ENCODE measurements around the gene PTGES. TPM values are rescaled to one million over a fixed set of nuclear protein-coding genes. Genes with fewer than 3 reads are reported as not detected.
A peak's percentile ranks its signal among the peaks of the same experiment; 100 is the strongest.

The PTGES gene
- total and polyA plus RNA-seq, 9 of the 15 experiments (the other 6 are each of a cell fraction or from before 2014, with no cell fraction given), result 0.13 TPM; not detected in 8

DNA sequence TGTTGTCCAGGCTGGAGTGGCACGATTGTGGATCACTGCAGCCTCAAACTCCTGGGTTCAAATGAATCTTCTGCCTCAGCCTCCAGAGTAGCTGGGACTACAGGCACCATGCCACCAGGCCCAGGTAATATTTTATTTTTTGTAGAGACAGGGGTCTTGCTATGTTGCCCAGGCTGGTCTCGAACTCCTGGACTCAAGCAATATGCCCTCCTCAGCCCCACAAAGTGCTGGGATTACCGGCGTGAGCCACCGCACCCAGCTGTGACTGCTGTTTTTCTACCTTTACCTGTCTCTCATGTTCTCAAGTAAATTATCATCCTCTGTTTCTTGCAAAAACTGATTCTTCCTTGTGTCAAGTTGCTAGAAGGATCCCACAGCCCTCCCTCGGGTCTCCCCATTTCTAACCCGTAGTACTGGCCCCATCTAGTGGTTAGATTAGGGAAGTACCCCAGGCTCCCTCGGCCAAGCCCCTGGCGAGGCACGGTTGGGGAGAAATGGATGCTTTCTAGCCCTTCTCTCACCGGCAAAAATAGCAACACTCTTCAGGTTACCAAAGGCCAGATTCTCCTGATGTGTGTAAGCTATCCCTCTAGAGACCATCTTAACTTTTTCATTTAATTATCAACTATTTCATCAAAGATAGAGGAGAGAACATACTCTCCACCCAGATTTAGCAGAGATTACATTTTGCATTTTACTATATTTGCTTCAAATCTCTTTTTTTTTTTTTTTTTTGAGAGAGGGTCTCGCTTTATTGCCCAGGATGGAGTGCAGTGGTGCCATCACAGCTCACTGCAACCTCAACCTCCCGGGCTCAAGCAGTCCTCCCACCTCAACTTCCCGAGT lies 30.9 kb upstream of the PTGES start (continued):
- TF ChIP-seq, protein P1, sequence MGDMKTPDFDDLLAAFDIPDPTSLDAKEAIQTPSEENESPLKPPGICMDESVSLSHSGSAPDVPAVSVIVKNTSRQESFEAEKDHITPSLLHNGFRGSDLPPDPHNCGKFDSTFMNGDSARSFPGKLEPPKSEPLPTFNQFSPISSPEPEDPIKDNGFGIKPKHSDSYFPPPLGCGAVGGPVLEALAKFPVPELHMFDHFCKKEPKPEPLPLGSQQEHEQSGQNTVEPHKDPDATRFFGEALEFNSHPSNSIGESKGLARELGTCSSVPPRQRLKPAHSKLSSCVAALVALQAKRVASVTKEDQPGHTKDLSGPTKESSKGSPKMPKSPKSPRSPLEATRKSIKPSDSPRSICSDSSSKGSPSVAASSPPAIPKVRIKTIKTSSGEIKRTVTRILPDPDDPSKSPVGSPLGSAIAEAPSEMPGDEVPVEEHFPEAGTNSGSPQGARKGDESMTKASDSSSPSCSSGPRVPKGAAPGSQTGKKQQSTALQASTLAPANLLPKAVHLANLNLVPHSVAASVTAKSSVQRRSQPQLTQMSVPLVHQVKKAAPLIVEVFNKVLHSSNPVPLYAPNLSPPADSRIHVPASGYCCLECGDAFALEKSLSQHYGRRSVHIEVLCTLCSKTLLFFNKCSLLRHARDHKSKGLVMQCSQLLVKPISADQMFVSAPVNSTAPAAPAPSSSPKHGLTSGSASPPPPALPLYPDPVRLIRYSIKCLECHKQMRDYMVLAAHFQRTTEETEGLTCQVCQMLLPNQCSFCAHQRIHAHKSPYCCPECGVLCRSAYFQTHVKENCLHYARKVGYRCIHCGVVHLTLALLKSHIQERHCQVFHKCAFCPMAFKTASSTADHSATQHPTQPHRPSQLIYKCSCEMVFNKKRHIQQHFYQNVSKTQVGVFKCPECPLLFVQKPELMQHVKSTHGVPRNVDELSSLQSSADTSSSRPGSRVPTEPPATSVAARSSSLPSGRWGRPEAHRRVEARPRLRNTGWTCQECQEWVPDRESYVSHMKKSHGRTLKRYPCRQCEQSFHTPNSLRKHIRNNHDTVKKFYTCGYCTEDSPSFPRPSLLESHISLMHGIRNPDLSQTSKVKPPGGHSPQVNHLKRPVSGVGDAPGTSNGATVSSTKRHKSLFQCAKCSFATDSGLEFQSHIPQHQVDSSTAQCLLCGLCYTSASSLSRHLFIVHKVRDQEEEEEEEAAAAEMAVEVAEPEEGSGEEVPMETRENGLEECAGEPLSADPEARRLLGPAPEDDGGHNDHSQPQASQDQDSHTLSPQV (IDR thresholded peaks at IDR 0.05), result no peak
- 0 out of 2 replicates have a peak, but pooled peaks have one; percentile 39 for TF ChIP-seq FOXJ2 (tag; IDR thresholded peaks at IDR 0.05)
- no peak for TF ChIP-seq CHD2 (IDR thresholded peaks at IDR 0.05; ENCODE audit: low read depth, low read length)
- TF ChIP-seq GTF2E2 (tag; IDR thresholded peaks at IDR 0.05), result 0 out of 2 replicates have a peak, but pooled peaks have one; percentile 27
- TF ChIP-seq NBN (IDR thresholded peaks at IDR 0.05; ENCODE audit: low read depth), result peak; percentile 40; the same call in 1 of the 2 replicates
- no peak for TF ChIP-seq SRSF7 (optimal IDR thresholded peaks at IDR 0.05; ENCODE audit: low read depth, low read length)
- TF ChIP-seq CBX2 (IDR thresholded peaks at IDR 0.05; ENCODE audit: insufficient read depth, low read length, poor library complexity, severe bottlenecking), result no peak
- TF ChIP-seq ZBTB17 (CRISPR knock-in tag; IDR thresholded peaks at IDR 0.05), result no peak
- no peak for TF ChIP-seq ZNF507 (tag; conservative IDR thresholded peaks at IDR 0.05)
- no peak for TF ChIP-seq TGIF2 (CRISPR knock-in tag; IDR thresholded peaks at IDR 0.05)
- TF ChIP-seq TOE1 (IDR thresholded peaks at IDR 0.05; ENCODE audit: borderline replicate concordance), result no peak
- no peak for TF ChIP-seq TOE1 (CRISPR knock-in tag; IDR thresholded peaks at IDR 0.05; ENCODE audit: borderline replicate concordance, low read depth)
- TF ChIP-seq, protein P2, sequence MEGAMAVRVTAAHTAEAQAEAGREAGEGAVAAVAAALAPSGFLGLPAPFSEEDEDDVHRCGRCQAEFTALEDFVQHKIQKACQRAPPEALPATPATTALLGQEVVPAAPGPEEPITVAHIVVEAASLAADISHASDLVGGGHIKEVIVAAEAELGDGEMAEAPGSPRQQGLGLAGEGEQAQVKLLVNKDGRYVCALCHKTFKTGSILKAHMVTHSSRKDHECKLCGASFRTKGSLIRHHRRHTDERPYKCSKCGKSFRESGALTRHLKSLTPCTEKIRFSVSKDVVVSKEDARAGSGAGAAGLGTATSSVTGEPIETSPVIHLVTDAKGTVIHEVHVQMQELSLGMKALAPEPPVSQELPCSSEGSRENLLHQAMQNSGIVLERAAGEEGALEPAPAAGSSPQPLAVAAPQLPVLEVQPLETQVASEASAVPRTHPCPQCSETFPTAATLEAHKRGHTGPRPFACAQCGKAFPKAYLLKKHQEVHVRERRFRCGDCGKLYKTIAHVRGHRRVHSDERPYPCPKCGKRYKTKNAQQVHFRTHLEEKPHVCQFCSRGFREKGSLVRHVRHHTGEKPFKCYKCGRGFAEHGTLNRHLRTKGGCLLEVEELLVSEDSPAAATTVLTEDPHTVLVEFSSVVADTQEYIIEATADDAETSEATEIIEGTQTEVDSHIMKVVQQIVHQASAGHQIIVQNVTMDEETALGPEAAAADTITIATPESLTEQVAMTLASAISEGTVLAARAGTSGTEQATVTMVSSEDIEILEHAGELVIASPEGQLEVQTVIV (CRISPR knock-in tag; IDR thresholded peaks at IDR 0.05; ENCODE audit: borderline replicate concordance), result no peak
- TF ChIP-seq KDM4B (IDR thresholded peaks at IDR 0.05; ENCODE audit: borderline replicate concordance in 2 of 2, low read depth in 1 of 2), result no peak
- TF ChIP-seq CAMTA2 (CRISPR knock-in tag; conservative IDR thresholded peaks at IDR 0.05), result no peak
- no peak for TF ChIP-seq DMBX1 (CRISPR knock-in tag; IDR thresholded peaks at IDR 0.05; ENCODE audit: borderline replicate concordance)
- TF ChIP-seq PYGO2 (tag; IDR thresholded peaks at IDR 0.05), result no peak
- no peak for TF ChIP-seq ZNF699 (CRISPR knock-in tag; IDR thresholded peaks at IDR 0.05; ENCODE audit: insufficient replicate concordance)
- TF ChIP-seq, protein P3, sequence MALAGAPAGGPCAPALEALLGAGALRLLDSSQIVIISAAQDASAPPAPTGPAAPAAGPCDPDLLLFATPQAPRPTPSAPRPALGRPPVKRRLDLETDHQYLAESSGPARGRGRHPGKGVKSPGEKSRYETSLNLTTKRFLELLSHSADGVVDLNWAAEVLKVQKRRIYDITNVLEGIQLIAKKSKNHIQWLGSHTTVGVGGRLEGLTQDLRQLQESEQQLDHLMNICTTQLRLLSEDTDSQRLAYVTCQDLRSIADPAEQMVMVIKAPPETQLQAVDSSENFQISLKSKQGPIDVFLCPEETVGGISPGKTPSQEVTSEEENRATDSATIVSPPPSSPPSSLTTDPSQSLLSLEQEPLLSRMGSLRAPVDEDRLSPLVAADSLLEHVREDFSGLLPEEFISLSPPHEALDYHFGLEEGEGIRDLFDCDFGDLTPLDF (CRISPR knock-in tag; IDR thresholded peaks at IDR 0.05), result no peak
- no peak for TF ChIP-seq TCF3 (CRISPR knock-in tag; IDR thresholded peaks at IDR 0.05)
